SU-DHL-6 (cell line): ENCODE measurements around the gene CFAP410.

Experiments
- CTCF ChIP-seq: fragments of 200-600 bp; sonication (generic); IDR thresholded peaks from one replicate; pipeline ENCODE4 v1.5.1; 2017; ENCODE audit warnings: antibody characterized with exemption, mild to moderate bottlenecking, low read length, moderate library complexity; ENCODE audit not compliant: insufficient read depth, poor library complexity, severe bottlenecking
- EZH2phosphoT487 ChIP-seq: fragments of 200-600 bp; sonication (generic), shearing (Covaris generic); conservative IDR thresholded peaks from 2 replicates; pipeline ENCODE4 v1.6.1; 2018; ENCODE audit warnings: mild to moderate bottlenecking, antibody characterized with exemption, low read length, moderate library complexity, mixed read lengths

GRCh38 chr21:44370786-44371410 lies 31.7 kb upstream of the CFAP410 start:
- TF ChIP-seq CTCF: no peak
- no peak for TF ChIP-seq EZH2phosphoT487
